Heart right ventricle (tissue), 16 donors: Measurements from ENCODE around the gene FOXRED2. TPM values are rescaled to one million over a fixed set of nuclear protein-coding genes. Genes with fewer than 3 reads are reported as not detected.
A peak's percentile ranks its signal among the peaks of the same experiment; 100 is the strongest.

Experiments
- ATAC-seq, 8 donors: fragments of 200-7000 bp; cut with Tn5 transposase; one replicate each; pipeline ENCODE4 v1.9.1; 2020; ENCODE audit warnings: mild to moderate bottlenecking in 8 of 8, moderate library complexity in 8 of 8, moderate number of reproducible peaks in 1 of 8
- DNase-seq, 2 donors: peaks; one replicate each; pipeline ENCODE4 v3.0.0-alpha.2; 2020
- H3K27ac ChIP-seq, 10 donors: fragments of 200-600 bp; sonication (generic) in 2 of 10; one replicate each; pipeline versions ENCODE4 v1.5.0 to v1.8.0; 2020 to 2022; ENCODE audit warnings: mild to moderate bottlenecking in 3 of 10
- H3K27me3 ChIP-seq, 7 donors: fragments of 200-600 bp; one replicate each; pipeline ENCODE4 v1.8.0; 2021 to 2022; ENCODE audit warnings: mild to moderate bottlenecking in 2 of 7
- H3K36me3 ChIP-seq, 9 donors: fragments of 200-600 bp; sonication (generic) in 1 of 9; one replicate each; pipeline versions ENCODE4 v1.5.0 to v1.8.0; 2020 to 2022; ENCODE audit warnings: mild to moderate bottlenecking in 2 of 9
- H3K4me1 ChIP-seq, 9 donors: fragments of 200-600 bp; sonication (generic) in 1 of 9; one replicate each; pipeline versions ENCODE4 v1.5.0 to v1.8.0; 2020 to 2022; ENCODE audit warnings: mild to moderate bottlenecking in 4 of 9
- H3K4me3 ChIP-seq, 10 donors: fragments of 200-600 bp; sonication (generic) in 2 of 10; one replicate each; pipeline versions ENCODE4 v1.5.0 to v1.8.0; 2020 to 2022; ENCODE audit warnings: mild to moderate bottlenecking in 7 of 10, moderate library complexity in 2 of 10
- H3K9me3 ChIP-seq, 11 donors: fragments of 200-600 bp in 10 of 11; sonication (generic) in 2 of 11; one replicate each; pipeline versions ENCODE4 v1.5.0 to v1.8.0; 2013 to 2022; ENCODE audit warnings: mild to moderate bottlenecking in 2 of 11, control low read depth in 1 of 11, moderate library complexity in 1 of 11
- CTCF ChIP-seq, 9 donors: fragments of 200-600 bp; sonication (generic) in 2 of 9; IDR thresholded peaks; one replicate each; pipeline versions ENCODE4 v1.5.0 to v1.8.0; 2021 to 2022; ENCODE audit warnings: antibody characterized with exemption in 9 of 9, mild to moderate bottlenecking in 5 of 9, moderate library complexity in 1 of 9
- WGBS, 2 donors: extraction: QIAGEN DNeasy Blood & Tissue Kit; methylation state at CpG; one replicate each; pipeline ENCODE4 v1.1.7; 2013; ENCODE audit warnings: inconsistent platforms in 1 of 2; 5-methylcytosine and 5-hydroxymethylcytosine counted together
- intact Hi-C, 10 donors: fragments of 100-400 bp; cut with DNase I; formaldehyde crosslinking; loops; one replicate each; pipeline versions ENCODE4 v1.11.1 to v1.14.2; 2022
- polyA plus RNA-seq, 2 donors: library from polyadenylated mRNA; stranded (reverse); fragments of 200-250 nt; gene quantifications; one replicate each; pipeline ENCODE4 v1.2.3, GENCODE V29; 2013
- total RNA-seq, 10 donors: library from RNA; stranded (reverse); fragmentation: NEBNext Ultra II Directional in 3 of 10; extraction: Animal tissue kit (Norgen Biotek cat#: 25700) in 3 of 10; gene quantifications; one replicate each; pipeline versions ENCODE4 v1.2.1 to v1.2.4, GENCODE V29; 2021 to 2023
- donor health status: Arrhythmogenic right ventricular cardiomyopathy.
- donor health status: ischemic (EF 13 %, LVEDD 7.1; RV severe dilation, severe dysfunction).
- donor health status: healthy with polysubstance abuse.
- donor health status: DM: no; HTN: yes; CAD: no.
- donor health status: DM: no; HTN: no; CAD: no.
- donor health status: ischemic (EF 25% LVEDD 6.9; RV normal size, moderate dysfunction).
- donor health status: ischemic (EF 25% LVEDD 5.7; RV mildly dilated, moderate dysfunction).
- donor health status: healthy.
- donor health status: DM: yes; HTN: yes; CAD: no.
- donor health status: Ischemic cardiomyopathy.
- donor health status: ischemic (EF 35%, LVEDD 5.7; RV mildly dilated, moderate dysfunction).
- donor health status: nonischemic (EF 11% LVEDD 7.7; RV severe dilation, severe dysfunction).
- donor health status: DM: yes; HTN: yes; CAD: no.
- donor health status: PGD.
- donor health status: ischemic (EF 29% LVEDD 5.4; RV normal size, mild dysfunction).
- donor health status: nonischemic (EF 23%, LVEDD 6.1; RV moderate dilation, normal function).

FOXRED2 gene
- total and polyA plus RNA-seq, 12 donors: 2.2 to 15.7 (median 8.5) TPM

- no peak for TF ChIP-seq CTCF (IDR thresholded peaks at IDR 0.05)
- intact Hi-C loops: loop anchor here in 1 of 10 donors (5.0 kb wide), 1 partner anchor 73 kb away; the partner anchor contains the start of gene MYH9
Observed at GRCh38 chr22:36460202-36460601, 46.6 kb downstream of the FOXRED2 start.

GRCh38 chr22:36457688-36458450, 49.0 kb downstream of the FOXRED2 start:
- WGBS, 2 donors: 39 to 50% methylated on average over 14 of the region's 14 CpGs
- intact Hi-C loops: loop anchor here in 4 of 10 donors (5.0 kb wide), 2 partner anchors 71 to 126 kb away; partner anchors contain the start of gene MYH9 (in 2 of the 4)
- Histone ChIP-seq H3K4me3 (no peak overlapping the region), H3K9me3 (no peaks in the 10 kb centered on the region), H3K4me1 (peaks cover 20 to 80% (median 57%) of the 10 kb centered on the region in 9 donors), H3K27me3 (no peaks in the 10 kb centered on the region), H3K36me3 (no peaks in the 10 kb centered on the region), H3K27ac (peak overlapping the region; percentile 75 to 97 (median 89))
- ATAC-seq: peak; percentile 19 to 68 (median 42)
- no peak for TF ChIP-seq CTCF (IDR thresholded peaks at IDR 0.05)
- peak; percentile 74 to 86 for DNase-seq

More at GRCh38 chr22:36460202-36460601, 46.6 kb downstream of the FOXRED2 start:
- no peaks in the 10 kb centered on the region for H3K27me3 ChIP-seq
- H3K4me3 ChIP-seq: no peak overlapping the region
- DNase-seq: no peak
- ATAC-seq: no peak
- H3K36me3 ChIP-seq: no peaks in the 10 kb centered on the region
- no peaks in the 10 kb centered on the region for H3K9me3 ChIP-seq
- H3K4me1 ChIP-seq: peaks cover 20 to 80% (median 70%) of the 10 kb centered on the region in 9 donors
- 86 to 98% methylated on average over 8 of the region's 8 CpGs for WGBS, 2 donors
- peak overlapping the region in 3 of 10 donors; percentile 94 to 97 (median 95) for H3K27ac ChIP-seq

DNA sequence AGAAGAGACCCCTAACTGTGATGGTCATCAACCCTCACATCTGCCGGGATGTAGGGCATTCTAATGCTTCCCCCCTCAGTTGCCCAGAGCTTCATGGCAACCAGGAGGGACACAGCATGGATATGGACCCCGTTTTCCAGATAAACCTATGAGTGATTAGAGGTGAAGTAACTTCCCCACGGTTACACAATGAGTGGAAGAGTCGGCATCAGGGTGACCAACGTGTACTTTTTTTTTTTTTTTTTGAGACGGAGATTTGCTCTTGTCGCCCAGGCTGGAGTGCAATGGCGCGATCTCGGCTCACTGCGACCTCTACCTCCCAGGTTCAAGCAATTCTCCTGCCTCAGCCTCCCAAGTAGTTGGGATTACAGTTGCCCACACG, 50.4 kb downstream of the FOXRED2 start:
- 86% methylated on average over 12 of the region's 12 CpGs for WGBS, 2 donors
- no peak for TF ChIP-seq CTCF (IDR thresholded peaks at IDR 0.05)
- intact Hi-C loops: loop anchor here in 4 of 10 donors (5.0 kb wide), 2 partner anchors 69 to 124 kb away; partner anchors contain the start of gene MYH9 (in 2 of the 4)

GRCh38 chr22:36455571-36456463, 51.0 kb downstream of the FOXRED2 start:
- Histone ChIP-seq H3K4me3 (peak overlapping the region in 8 of 10 donors; percentile 38 to 59 (median 54)), H3K27me3 (no peaks in the 10 kb centered on the region), H3K4me1 (peaks cover 20 to 79% (median 57%) of the 10 kb centered on the region in 9 donors), H3K36me3 (no peaks in the 10 kb centered on the region), H3K9me3 (no peaks in the 10 kb centered on the region), H3K27ac (peak overlapping the region; percentile 72 to 97 (median 94))
- intact Hi-C loops: loop anchor here in 4 of 10 donors (5.0 kb wide), 2 partner anchors 69 to 124 kb away; partner anchors contain the start of gene MYH9 (in 2 of the 4)
- TF ChIP-seq CTCF (IDR thresholded peaks at IDR 0.05): no peak
- ATAC-seq (peak in 3 of 8 donors; percentile 0 to 3 (median 0)), DNase-seq (no peak)
- 67 to 74% methylated on average over 21 of the region's 21 CpGs for WGBS, 2 donors

More for the DNA sequence above, 50.4 kb downstream of the FOXRED2 start:
- H3K4me3 ChIP-seq: no peak overlapping the region
- DNase-seq (no peak), ATAC-seq (no peak)
- H3K9me3 ChIP-seq: no peaks in the 10 kb centered on the region
- H3K4me1 ChIP-seq: peaks cover 15 to 79% (median 54%) of the 10 kb centered on the region in 9 donors
- H3K36me3 ChIP-seq: no peaks in the 10 kb centered on the region
- H3K27ac ChIP-seq: peak overlapping the region in 8 of 10 donors; percentile 75 to 97 (median 95)
- H3K27me3 ChIP-seq: no peaks in the 10 kb centered on the region
